GM23338 (cell line): Measurements from ENCODE around the gene NPHP3. TPM values are rescaled to one million over a fixed set of nuclear protein-coding genes. Genes with fewer than 3 reads are reported as not detected.

ENCODE experiments used
- ATAC-seq: fragments of 200-7000 bp; cut with Tn5 transposase; 3 replicates; pipeline ENCODE4 v1.9.1; 2020
- DNase-seq: peaks from one replicate; pipeline ENCODE4 v3.0.0-alpha.2; 2015; ENCODE audit warnings: low spot score
- H2AFZ ChIP-seq: fragments of 200-600 bp; sonication (generic); 2 replicates; pipeline ENCODE4 v1.8.0; 2016; ENCODE audit warnings: antibody characterized with exemption, mild to moderate bottlenecking, moderate library complexity
- H3F3A ChIP-seq: fragments of 200-600 bp; sonication (generic); replicated peaks from 2 replicates; pipeline ENCODE4 v1.8.0; 2017; ENCODE audit warnings: antibody characterized with exemption, mixed run types, low read depth
- H3K27ac ChIP-seq: fragments of 200-600 bp; sonication (generic); 2 replicates; pipeline ENCODE4 v1.6.1; 2016; ENCODE audit warnings: low read depth
- H3K27me3 ChIP-seq: fragments of 200-600 bp; sonication (generic); 2 replicates; pipeline ENCODE4 v1.8.0; 2016; ENCODE audit warnings: mild to moderate bottlenecking, mixed run types, moderate library complexity; ENCODE audit not compliant: insufficient read depth
- H3K36me3 ChIP-seq: fragments of 200-600 bp; sonication (generic); 2 replicates; pipeline ENCODE4 v1.8.0; 2016; ENCODE audit warnings: mild to moderate bottlenecking; ENCODE audit not compliant: insufficient read depth
- H3K4me1 ChIP-seq: fragments of 200-600 bp; sonication (generic); 2 replicates; pipeline ENCODE4 v1.8.0; 2016; ENCODE audit warnings: mild to moderate bottlenecking, moderate library complexity; ENCODE audit not compliant: insufficient read depth
- H3K4me2 ChIP-seq: fragments of 200-600 bp; sonication (generic); 2 replicates; pipeline ENCODE4 v1.7.1; 2017; ENCODE audit warnings: mixed run types
- H3K4me3 ChIP-seq: fragments of 200-600 bp; sonication (generic); 2 replicates; pipeline ENCODE4 v1.6.1; 2016; ENCODE audit warnings: mixed run types
- H3K79me2 ChIP-seq: fragments of 200-600 bp; sonication (generic); replicated peaks from 2 replicates; pipeline ENCODE4 v1.8.0; 2017; ENCODE audit warnings: mild to moderate bottlenecking; ENCODE audit not compliant: insufficient read depth
- H3K9me2 ChIP-seq: fragments of 200-600 bp; sonication (generic); 2 replicates; pipeline ENCODE4 v1.8.0; 2017; ENCODE audit not compliant: insufficient read depth
- H4K20me1 ChIP-seq: fragments of 200-600 bp; sonication (generic); replicated peaks from 2 replicates; pipeline ENCODE4 v1.8.0; 2017; ENCODE audit warnings: mild to moderate bottlenecking; ENCODE audit not compliant: insufficient read depth
- H3K27ac Mint-ChIP-seq: 2 replicates; pipeline ENCODE4 v1.8.0; 2020; ENCODE audit warnings: inconsistent platforms, mild to moderate bottlenecking, moderate library complexity, mixed read lengths
- H3K27me3 Mint-ChIP-seq: 3 replicates; pipeline ENCODE4 v1.8.0; 2022; ENCODE audit warnings: low read depth, mild to moderate bottlenecking, moderate library complexity, mixed read lengths, inconsistent platforms; ENCODE audit not compliant: insufficient read depth, poor library complexity
- H3K36me3 Mint-ChIP-seq: 3 replicates; pipeline ENCODE4 v1.8.0; 2021; ENCODE audit warnings: low read depth, mild to moderate bottlenecking, inconsistent platforms, moderate library complexity, mixed read lengths
- H3K4me1 Mint-ChIP-seq: 3 replicates; pipeline ENCODE4 v1.8.0; 2020; ENCODE audit warnings: mild to moderate bottlenecking, inconsistent platforms, mixed read lengths
- H3K4me3 Mint-ChIP-seq: 3 replicates; pipeline ENCODE4 v1.8.0; 2021; ENCODE audit warnings: moderate library complexity, mild to moderate bottlenecking, inconsistent platforms, mixed read lengths
- H3K9me3 Mint-ChIP-seq: 3 replicates; pipeline ENCODE4 v1.8.0; 2020; ENCODE audit warnings: moderate library complexity, mild to moderate bottlenecking, inconsistent platforms, mixed read lengths
- CREB1 ChIP-seq: fragments of 250-450 bp; sonication (Bioruptor Pico); IDR thresholded peaks from 2 replicates; pipeline ENCODE4 v1.5.0; 2020; ENCODE audit warnings: low read depth, mild to moderate bottlenecking, moderate library complexity
- EZH2 ChIP-seq: fragments of 200-600 bp; sonication (generic); IDR thresholded peaks from one replicate; pipeline ENCODE4 v1.8.0; 2017; ENCODE audit warnings: antibody characterized with exemption, mild to moderate bottlenecking, low read depth; ENCODE audit not compliant: unreplicated experiment
- EZH2phosphoT487 ChIP-seq: fragments of 200-600 bp; sonication (generic); IDR thresholded peaks from one replicate; pipeline ENCODE4 v1.8.1; 2018; ENCODE audit warnings: antibody characterized with exemption; ENCODE audit not compliant: unreplicated experiment
- NANOG ChIP-seq: IDR thresholded peaks from 2 replicates; pipeline ENCODE4 v1.6.1; 2016; ENCODE audit warnings: antibody characterized with exemption, borderline replicate concordance
- REST ChIP-seq: IDR thresholded peaks from one replicate; pipeline ENCODE4 v1.6.1; 2018; ENCODE audit warnings: antibody characterized with exemption; ENCODE audit not compliant: unreplicated experiment
- ZNF114 ChIP-seq: fragments of 250-450 bp; sonication (Bioruptor Pico); IDR thresholded peaks from 2 replicates; pipeline ENCODE4 v1.5.0; 2020; ENCODE audit warnings: mild to moderate bottlenecking, moderate library complexity
- ZNF331 ChIP-seq: fragments of 250-450 bp; sonication (Bioruptor Pico); IDR thresholded peaks from 2 replicates; pipeline ENCODE4 v1.5.0; 2020; ENCODE audit warnings: low read depth, mild to moderate bottlenecking, moderate library complexity
- polyA plus RNA-seq: library from polyadenylated mRNA; unstranded; fragments of >200 nt; fragmentation: Nextera tagmentation; extraction: Ambion mirVana; gene quantifications from 2 replicates; pipeline ENCODE4 v1.2.1, GENCODE V29; 2016
- total RNA-seq: library from RNA; depleted of rRNA; stranded (reverse); fragments of >200 nt; shearing (Covaris generic); gene quantifications from 2 replicates; pipeline ENCODE4 v1.2.3, GENCODE V29; 2014
- TF ChIP-seq, protein P1 (sequence below): fragments of 250-450 bp; sonication (Bioruptor Pico); IDR thresholded peaks from 2 replicates; pipeline ENCODE4 v1.5.0; 2020; ENCODE audit warnings: mild to moderate bottlenecking, moderate library complexity

Gene NPHP3
- total and polyA plus RNA-seq, 2 experiments from 2014 or later, result 8.4 to 12.0 TPM

- no peak for ATAC-seq
- no peak for DNase-seq
- H3K4me3 ChIP-seq, result no peak overlapping the region
- Mint-ChIP-seq H3K27ac (no peak overlapping the region), H3K4me1 (peaks cover 5% of the 10 kb centered on the region; the same call in 1 of the 3 replicates), H3K9me3 (no peaks in the 10 kb centered on the region), H3K27me3 (no peaks in the 10 kb centered on the region), H3K4me3 (no peak overlapping the region), H3K36me3 (no peaks in the 10 kb centered on the region)
- no peak for TF ChIP-seq ZNF114
- no peak for TF ChIP-seq CREB1
- TF ChIP-seq, protein P1, sequence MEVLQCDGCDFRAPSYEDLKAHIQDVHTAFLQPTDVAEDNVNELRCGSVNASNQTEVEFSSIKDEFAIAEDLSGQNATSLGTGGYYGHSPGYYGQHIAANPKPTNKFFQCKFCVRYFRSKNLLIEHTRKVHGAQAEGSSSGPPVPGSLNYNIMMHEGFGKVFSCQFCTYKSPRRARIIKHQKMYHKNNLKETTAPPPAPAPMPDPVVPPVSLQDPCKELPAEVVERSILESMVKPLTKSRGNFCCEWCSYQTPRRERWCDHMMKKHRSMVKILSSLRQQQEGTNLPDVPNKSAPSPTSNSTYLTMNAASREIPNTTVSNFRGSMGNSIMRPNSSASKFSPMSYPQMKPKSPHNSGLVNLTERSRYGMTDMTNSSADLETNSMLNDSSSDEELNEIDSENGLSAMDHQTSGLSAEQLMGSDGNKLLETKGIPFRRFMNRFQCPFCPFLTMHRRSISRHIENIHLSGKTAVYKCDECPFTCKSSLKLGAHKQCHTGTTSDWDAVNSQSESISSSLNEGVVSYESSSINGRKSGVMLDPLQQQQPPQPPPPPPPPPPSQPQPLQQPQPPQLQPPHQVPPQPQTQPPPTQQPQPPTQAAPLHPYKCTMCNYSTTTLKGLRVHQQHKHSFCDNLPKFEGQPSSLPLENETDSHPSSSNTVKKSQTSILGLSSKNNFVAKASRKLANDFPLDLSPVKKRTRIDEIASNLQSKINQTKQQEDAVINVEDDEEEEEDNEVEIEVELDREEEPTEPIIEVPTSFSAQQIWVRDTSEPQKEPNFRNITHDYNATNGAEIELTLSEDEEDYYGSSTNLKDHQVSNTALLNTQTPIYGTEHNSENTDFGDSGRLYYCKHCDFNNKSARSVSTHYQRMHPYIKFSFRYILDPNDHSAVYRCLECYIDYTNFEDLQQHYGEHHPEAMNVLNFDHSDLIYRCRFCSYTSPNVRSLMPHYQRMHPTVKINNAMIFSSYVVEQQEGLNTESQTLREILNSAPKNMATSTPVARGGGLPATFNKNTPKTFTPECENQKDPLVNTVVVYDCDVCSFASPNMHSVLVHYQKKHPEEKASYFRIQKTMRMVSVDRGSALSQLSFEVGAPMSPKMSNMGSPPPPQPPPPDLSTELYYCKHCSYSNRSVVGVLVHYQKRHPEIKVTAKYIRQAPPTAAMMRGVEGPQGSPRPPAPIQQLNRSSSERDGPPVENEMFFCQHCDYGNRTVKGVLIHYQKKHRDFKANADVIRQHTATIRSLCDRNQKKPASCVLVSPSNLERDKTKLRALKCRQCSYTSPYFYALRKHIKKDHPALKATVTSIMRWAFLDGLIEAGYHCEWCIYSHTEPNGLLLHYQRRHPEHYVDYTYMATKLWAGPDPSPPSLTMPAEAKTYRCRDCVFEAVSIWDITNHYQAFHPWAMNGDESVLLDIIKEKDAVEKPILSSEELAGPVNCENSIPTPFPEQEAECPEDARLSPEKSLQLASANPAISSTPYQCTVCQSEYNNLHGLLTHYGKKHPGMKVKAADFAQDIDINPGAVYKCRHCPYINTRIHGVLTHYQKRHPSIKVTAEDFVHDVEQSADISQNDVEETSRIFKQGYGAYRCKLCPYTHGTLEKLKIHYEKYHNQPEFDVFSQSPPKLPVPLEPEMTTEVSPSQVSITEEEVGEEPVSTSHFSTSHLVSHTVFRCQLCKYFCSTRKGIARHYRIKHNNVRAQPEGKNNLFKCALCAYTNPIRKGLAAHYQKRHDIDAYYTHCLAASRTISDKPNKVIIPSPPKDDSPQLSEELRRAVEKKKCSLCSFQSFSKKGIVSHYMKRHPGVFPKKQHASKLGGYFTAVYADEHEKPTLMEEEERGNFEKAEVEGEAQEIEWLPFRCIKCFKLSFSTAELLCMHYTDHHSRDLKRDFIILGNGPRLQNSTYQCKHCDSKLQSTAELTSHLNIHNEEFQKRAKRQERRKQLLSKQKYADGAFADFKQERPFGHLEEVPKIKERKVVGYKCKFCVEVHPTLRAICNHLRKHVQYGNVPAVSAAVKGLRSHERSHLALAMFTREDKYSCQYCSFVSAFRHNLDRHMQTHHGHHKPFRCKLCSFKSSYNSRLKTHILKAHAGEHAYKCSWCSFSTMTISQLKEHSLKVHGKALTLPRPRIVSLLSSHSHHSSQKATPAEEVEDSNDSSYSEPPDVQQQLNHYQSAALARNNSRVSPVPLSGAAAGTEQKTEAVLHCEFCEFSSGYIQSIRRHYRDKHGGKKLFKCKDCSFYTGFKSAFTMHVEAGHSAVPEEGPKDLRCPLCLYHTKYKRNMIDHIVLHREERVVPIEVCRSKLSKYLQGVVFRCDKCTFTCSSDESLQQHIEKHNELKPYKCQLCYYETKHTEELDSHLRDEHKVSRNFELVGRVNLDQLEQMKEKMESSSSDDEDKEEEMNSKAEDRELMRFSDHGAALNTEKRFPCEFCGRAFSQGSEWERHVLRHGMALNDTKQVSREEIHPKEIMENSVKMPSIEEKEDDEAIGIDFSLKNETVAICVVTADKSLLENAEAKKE, result no peak
- TF ChIP-seq NANOG, result no peak
- no peak for TF ChIP-seq ZNF331 (CRISPR knock-in tag)
- no peak for TF ChIP-seq EZH2
- H2AFZ ChIP-seq, result no peak overlapping the region
- no peak overlapping the region for H3K27ac ChIP-seq
- no peaks in the 10 kb centered on the region for H3K27me3 ChIP-seq
- no peaks in the 10 kb centered on the region for H3K9me2 ChIP-seq
- H3K4me1 ChIP-seq, result no peaks in the 10 kb centered on the region; the same call in 1 of the 2 replicates
- H3F3A ChIP-seq, result no peaks in the 10 kb centered on the region
- peaks cover 3% of the 10 kb centered on the region; the same call in 1 of the 2 replicates for H3K79me2 ChIP-seq
- H3K4me2 ChIP-seq, result no peak overlapping the region
- H3K36me3 ChIP-seq, result no peaks in the 10 kb centered on the region
- no peaks in the 10 kb centered on the region for H4K20me1 ChIP-seq
These were observed 66.7 kb downstream of the NPHP3 start for GRCh38 chr3:132655471-132655870.

DNA sequence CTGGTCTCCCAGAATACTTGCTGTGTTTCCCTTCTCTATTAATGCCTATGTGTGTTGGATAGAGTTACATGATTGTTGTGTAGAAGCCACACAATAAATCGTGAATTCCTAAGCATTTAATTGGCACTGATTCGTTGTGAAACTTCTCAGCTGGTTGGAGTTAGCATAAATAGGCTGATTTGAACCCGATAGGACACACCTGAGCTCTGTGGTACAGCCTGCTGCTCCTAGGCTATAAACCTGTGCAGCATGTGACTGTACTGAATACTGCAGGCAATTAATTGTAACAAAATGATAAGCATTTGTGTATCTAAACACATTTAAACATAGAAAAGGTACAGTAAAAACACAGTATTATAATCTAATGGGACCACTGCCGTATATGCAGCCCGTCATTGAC, 67.5 kb downstream of the NPHP3 start:
- Histone ChIP-seq H3F3A (no peaks in the 10 kb centered on the region), H3K4me2 (no peak overlapping the region), H3K79me2 (peaks cover 3% of the 10 kb centered on the region; the same call in 1 of the 2 replicates), H3K4me3 (no peak overlapping the region), H3K27ac (no peak overlapping the region), H3K4me1 (no peaks in the 10 kb centered on the region; the same call in 1 of the 2 replicates), H3K9me2 (no peaks in the 10 kb centered on the region), H3K27me3 (no peaks in the 10 kb centered on the region), H3K36me3 (no peaks in the 10 kb centered on the region), H2AFZ (no peak overlapping the region), H4K20me1 (no peaks in the 10 kb centered on the region)
- no peaks in the 10 kb centered on the region for H3K9me3 Mint-ChIP-seq
- H3K4me3 Mint-ChIP-seq, result no peak overlapping the region
- ATAC-seq (no peak), DNase-seq (no peak)
- no peaks in the 10 kb centered on the region for H3K36me3 Mint-ChIP-seq
- no peaks in the 10 kb centered on the region for H3K27me3 Mint-ChIP-seq
- H3K4me1 Mint-ChIP-seq, result peaks cover 5% of the 10 kb centered on the region; the same call in 1 of the 3 replicates
- no peak overlapping the region for H3K27ac Mint-ChIP-seq
- TF ChIP-seq ZNF331 (CRISPR knock-in tag) (no peak), EZH2phosphoT487 (no peak), REST (no peak)
